PC-9 (cell line): ENCODE results near the gene LMNTD2. TPM values are rescaled to one million over a fixed set of nuclear protein-coding genes. Genes with fewer than 3 reads are reported as not detected.

Experiments used
- BruUV-seq: library from RNA; stranded (reverse); fragments of 400-500 nt; replicated peaks from 2 replicates; lab custom pipeline; 2021; lab: Mats Ljungman, UMichigan
- CTCF ChIA-PET: fragments of 300-600 bp; sonication (Branson Sonifier 250); formaldehyde crosslinking; loops from one replicate; lab custom pipeline; 2022; ENCODE audit warnings: antibody characterized with exemption; lab: Charles Lee
- POLR2A ChIA-PET: fragments of 300-600 bp; sonication (Branson Sonifier 250); formaldehyde crosslinking; loops from one replicate; lab custom pipeline; 2022; ENCODE audit warnings: antibody characterized with exemption; ENCODE audit not compliant: unreplicated experiment; lab: Charles Lee
- DNase-seq, 2 experiments: peaks; one replicate each; pipeline versions ENCODE4 v3.0.0 to v3.0.0-alpha.2; 2015 to 2022; ENCODE audit warnings: mixed read lengths in 1 of 2
- H2AFZ ChIP-seq: fragments of 200-600 bp; sonication (generic); 2 replicates; pipeline ENCODE4 v1.8.1; 2017; ENCODE audit warnings: antibody characterized with exemption
- H3F3A ChIP-seq: fragments of 200-600 bp; sonication (generic); 2 replicates; pipeline ENCODE4 v1.8.1; 2017; ENCODE audit warnings: antibody characterized with exemption, mild to moderate bottlenecking, low read depth; ENCODE audit not compliant: insufficient read depth
- H3K27ac ChIP-seq: fragments of 200-600 bp; sonication (generic); 2 replicates; pipeline ENCODE4 v1.6.1; 2016; ENCODE audit warnings: mixed run types
- H3K27me3 ChIP-seq: fragments of 200-600 bp; sonication (generic); 2 replicates; pipeline ENCODE4 v1.6.1; 2016; ENCODE audit warnings: low read depth, mixed run types; ENCODE audit not compliant: insufficient read depth
- H3K36me3 ChIP-seq: fragments of 200-600 bp; sonication (generic); 2 replicates; pipeline ENCODE4 v1.6.1; 2016; ENCODE audit warnings: low read depth, mixed run types
- H3K4me1 ChIP-seq: fragments of 200-600 bp; sonication (generic); replicated peaks from 2 replicates; pipeline ENCODE4 v1.6.1; 2016; ENCODE audit warnings: mixed run types; ENCODE audit not compliant: insufficient read depth
- H3K4me2 ChIP-seq: fragments of 200-600 bp; sonication (generic); 2 replicates; pipeline ENCODE4 v1.6.1; 2017; ENCODE audit warnings: mixed run types
- H3K4me3 ChIP-seq: fragments of 200-600 bp; sonication (generic); 2 replicates; pipeline ENCODE4 v1.6.1; 2016; ENCODE audit warnings: mixed run types
- H3K79me2 ChIP-seq: fragments of 200-600 bp; sonication (generic); 2 replicates; pipeline ENCODE4 v1.6.1; 2017; ENCODE audit warnings: low read depth, mixed run types
- H3K9me2 ChIP-seq: fragments of 200-600 bp; sonication (generic); 2 replicates; pipeline ENCODE4 v1.8.1; 2017; ENCODE audit warnings: mild to moderate bottlenecking; ENCODE audit not compliant: insufficient read depth
- H3K9me3 ChIP-seq: fragments of 200-600 bp; sonication (generic); 2 replicates; pipeline ENCODE4 v1.8.1; 2016; ENCODE audit warnings: low read depth; ENCODE audit not compliant: insufficient read depth
- H4K20me1 ChIP-seq: fragments of 200-600 bp; sonication (generic); 2 replicates; pipeline ENCODE4 v1.8.1; 2017; ENCODE audit not compliant: insufficient read depth
- CTCF ChIP-seq: fragments of 200-600 bp; sonication (generic); conservative IDR thresholded peaks from 2 replicates; pipeline ENCODE4 v1.6.1; 2017; ENCODE audit warnings: mixed run types, antibody characterized with exemption, mild to moderate bottlenecking, moderate library complexity
- EZH2 ChIP-seq: fragments of 200-600 bp; sonication (generic); IDR thresholded peaks from 2 replicates; pipeline ENCODE4 v1.8.0; 2017; ENCODE audit warnings: antibody characterized with exemption, low read depth
- intact Hi-C: fragments of 100-400 bp; cut with micrococcal nuclease; formaldehyde crosslinking; loops from one replicate; pipeline ENCODE4 v1.10.0; 2022; ENCODE audit not compliant: unreplicated experiment
- total RNA-seq: library from RNA; stranded (reverse); gene quantifications from 2 replicates; pipeline ENCODE4 v1.2.3, GENCODE V29; 2021

LMNTD2 gene
- total RNA-seq, 1 experiment from 2014 or later: 16.3 TPM

- ChIA-PET CTCF (interaction anchor here (0.5 kb wide), 1 partner anchor 1272 kb away, joined by 9 read pairs; no protein-coding TSS in a partner anchor), POLR2A (interaction anchor here (0.6 to 0.7 kb wide), 3 partner anchors 15 to 274 kb away, joined by 3 to 7 read pairs (median 7); no protein-coding TSS in a partner anchor)
- Histone ChIP-seq H3K9me3 (no peaks in the 10 kb centered on the region), H2AFZ (peak overlapping the region; percentile 64; the same call in 1 of the 2 replicates), H3K79me2 (peaks cover 10% of the 10 kb centered on the region; the same call in 1 of the 2 replicates), H3K4me1 (no peaks in the 10 kb centered on the region), H4K20me1 (no peaks in the 10 kb centered on the region; the same call in 1 of the 2 replicates), H3F3A (peaks cover 11% of the 10 kb centered on the region; the same call in 1 of the 2 replicates), H3K36me3 (no peaks in the 10 kb centered on the region), H3K4me3 (peak overlapping the region; percentile 59), H3K9me2 (no peaks in the 10 kb centered on the region), H3K27ac (no peak overlapping the region; the same call in 1 of the 2 replicates), H3K4me2 (peak overlapping the region; percentile 79), H3K27me3 (no peaks in the 10 kb centered on the region)
- TF ChIP-seq EZH2 (no peak), CTCF (no peak)
- intact Hi-C loops: loop anchor here (10.0 kb wide), 1 partner anchor 165 kb away; no protein-coding TSS in a partner anchor
- no TSS peak for BruUV-seq
- peak in 1 of 2 experiments; percentile 51 for DNase-seq
Observed at GRCh38 chr11:559712-560304, 730 bp downstream of the LMNTD2 start.

- no peak overlapping the region for H2AFZ ChIP-seq
- H3K36me3 ChIP-seq: no peaks in the 10 kb centered on the region
- no peaks in the 10 kb centered on the region for H3K9me3 ChIP-seq
- ChIA-PET POLR2A (interaction anchor here (0.6 to 0.7 kb wide), 2 partner anchors 16 to 20 kb away, joined by 3 to 7 read pairs; no protein-coding TSS in a partner anchor), CTCF (interaction anchor here (0.5 kb wide), 1 partner anchor 1273 kb away, joined by 9 read pairs; no protein-coding TSS in a partner anchor)
- no peaks in the 10 kb centered on the region; the same call in 1 of the 2 replicates for H4K20me1 ChIP-seq
- peaks cover 10% of the 10 kb centered on the region; the same call in 1 of the 2 replicates for H3K79me2 ChIP-seq
- peaks cover 11% of the 10 kb centered on the region; the same call in 1 of the 2 replicates for H3F3A ChIP-seq
- TF ChIP-seq EZH2 (no peak), CTCF (no peak)
- intact Hi-C loops: no loop called here
- no peaks in the 10 kb centered on the region for H3K27me3 ChIP-seq
- no peak overlapping the region for H3K4me3 ChIP-seq
- no TSS peak for BruUV-seq
- H3K4me1 ChIP-seq: no peaks in the 10 kb centered on the region
- H3K9me2 ChIP-seq: no peaks in the 10 kb centered on the region
- no peak for DNase-seq
- H3K4me2 ChIP-seq: no peak overlapping the region
- no peak overlapping the region for H3K27ac ChIP-seq
Observed at GRCh38 chr11:559020-559620, 1.4 kb downstream of the LMNTD2 start.

- Histone ChIP-seq H3K27ac (no peak overlapping the region), H2AFZ (no peak overlapping the region), H3K36me3 (no peaks in the 10 kb centered on the region), H3K4me1 (no peaks in the 10 kb centered on the region), H3K4me2 (no peak overlapping the region), H3K4me3 (no peak overlapping the region), H3F3A (peaks cover 11% of the 10 kb centered on the region; the same call in 1 of the 2 replicates), H3K9me3 (no peaks in the 10 kb centered on the region), H3K9me2 (no peaks in the 10 kb centered on the region), H3K27me3 (no peaks in the 10 kb centered on the region), H3K79me2 (peaks cover 10% of the 10 kb centered on the region; the same call in 1 of the 2 replicates), H4K20me1 (no peaks in the 10 kb centered on the region; the same call in 1 of the 2 replicates)
- BruUV-seq: no TSS peak
- ChIA-PET POLR2A (no interaction called here), CTCF (no interaction called here)
- DNase-seq: no peak
- no peak for TF ChIP-seq CTCF
- intact Hi-C loops: no loop called here
Observed at GRCh38 chr11:558503-558902, 2.0 kb downstream of the LMNTD2 start.
